Karpas-422 (cell line): ENCODE measurements around the gene ARHGAP9. TPM values are rescaled to one million over a fixed set of nuclear protein-coding genes. Genes with fewer than 3 reads are reported as not detected.

Source experiments
- DNase-seq: peaks from one replicate; pipeline ENCODE4 v3.0.0-alpha.2; 2015
- H2AFZ ChIP-seq: fragments of 200-600 bp; sonication (generic); 2 replicates; pipeline ENCODE4 v1.6.1; 2014; ENCODE audit warnings: antibody characterized with exemption, low read length, mixed read lengths
- H3K27ac ChIP-seq: fragments of 200-600 bp; sonication (generic); 2 replicates; pipeline ENCODE4 v1.5.1; 2014; ENCODE audit warnings: mild to moderate bottlenecking, low read length, moderate library complexity
- H3K27me3 ChIP-seq: fragments of 200-600 bp; sonication (generic); 2 replicates; pipeline ENCODE4 v1.6.1; 2014; ENCODE audit warnings: low read length, mixed read lengths
- H3K36me3 ChIP-seq: fragments of 200-600 bp; sonication (generic); 2 replicates; pipeline ENCODE4 v1.6.1; 2014; ENCODE audit warnings: low read length, mixed read lengths; ENCODE audit not compliant: insufficient read depth
- H3K4me1 ChIP-seq: fragments of 200-600 bp; sonication (generic); 2 replicates; pipeline ENCODE4 v1.6.1; 2014; ENCODE audit warnings: mild to moderate bottlenecking, low read length, mixed read lengths
- H3K4me2 ChIP-seq: fragments of 200-600 bp; sonication (generic); 2 replicates; pipeline ENCODE4 v1.6.1; 2014; ENCODE audit warnings: low read length, low read depth, mild to moderate bottlenecking; ENCODE audit not compliant: poor library complexity, severe bottlenecking
- H3K4me3 ChIP-seq: fragments of 200-600 bp; sonication (generic); 2 replicates; pipeline ENCODE4 v1.5.1; 2014; ENCODE audit warnings: mild to moderate bottlenecking, antibody characterized with exemption, low read length, mixed read lengths
- H3K79me2 ChIP-seq: fragments of 200-600 bp; sonication (generic); 2 replicates; pipeline ENCODE4 v1.6.1; 2014; ENCODE audit warnings: mild to moderate bottlenecking, low read length, mixed read lengths
- H3K9ac ChIP-seq: fragments of 200-600 bp; sonication (generic); 2 replicates; pipeline ENCODE4 v1.6.0; 2014; ENCODE audit warnings: low read length
- H3K9me2 ChIP-seq: fragments of 200-600 bp; sonication (generic), shearing (Covaris generic); replicated peaks from 2 replicates; pipeline ENCODE4 v1.6.0; 2014; ENCODE audit warnings: mild to moderate bottlenecking, low read length, moderate library complexity; ENCODE audit not compliant: insufficient read depth
- H3K9me3 ChIP-seq: fragments of 300-700, 200-600 bp; sonication (generic); 2 replicates; pipeline ENCODE4 v1.6.1; 2014; ENCODE audit warnings: low read length, mixed read lengths
- H4K20me1 ChIP-seq: fragments of 200-600 bp; sonication (generic); 2 replicates; pipeline ENCODE4 v1.6.1; 2014; ENCODE audit warnings: mild to moderate bottlenecking, antibody characterized with exemption, low read length, low read depth; ENCODE audit not compliant: insufficient read depth
- total RNA-seq: library from RNA; depleted of rRNA; stranded (reverse); fragments of >200 nt; shearing (Covaris generic); gene quantifications from 2 replicates; pipeline ENCODE4 v1.2.3, GENCODE V29; 2014; ENCODE audit warnings: low replicate concordance

The ARHGAP9 gene
- total RNA-seq, 1 experiment from 2014 or later = 12.3 TPM

GRCh38 chr12:57523706-57524614, 44.3 kb upstream of the ARHGAP9 start:
- H3K36me3 ChIP-seq = peaks cover 9% of the 10 kb centered on the region
- H3K9me3 ChIP-seq = no peaks in the 10 kb centered on the region
- no peaks in the 10 kb centered on the region for H3K27me3 ChIP-seq
- peak overlapping the region; percentile 92 for H3K4me2 ChIP-seq
- H3K4me1 ChIP-seq = peaks cover 43% of the 10 kb centered on the region
- H2AFZ ChIP-seq = no peak overlapping the region
- peak; percentile 56 for DNase-seq
- H3K27ac ChIP-seq = peak overlapping the region; percentile 91
- H3K9ac ChIP-seq = peak overlapping the region; percentile 89
- H4K20me1 ChIP-seq = peaks cover 23% of the 10 kb centered on the region; the same call in 1 of the 2 replicates
- H3K79me2 ChIP-seq = peaks cover 43% of the 10 kb centered on the region
- H3K4me3 ChIP-seq = peak overlapping the region; percentile 92
- H3K9me2 ChIP-seq = no peaks in the 10 kb centered on the region

GRCh38 chr12:57522887-57523705, 43.4 kb upstream of the ARHGAP9 start:
- Histone ChIP-seq H3K9me2 (no peaks in the 10 kb centered on the region), H3K9me3 (no peaks in the 10 kb centered on the region), H3K36me3 (peaks cover 12% of the 10 kb centered on the region), H3K27me3 (no peaks in the 10 kb centered on the region), H3K4me2 (peak overlapping the region; percentile 92), H3K79me2 (peaks cover 51% of the 10 kb centered on the region), H3K4me1 (peaks cover 52% of the 10 kb centered on the region), H3K27ac (peak overlapping the region; percentile 91), H4K20me1 (peaks cover 30% of the 10 kb centered on the region; the same call in 1 of the 2 replicates), H2AFZ (no peak overlapping the region), H3K4me3 (peak overlapping the region; percentile 92), H3K9ac (peak overlapping the region; percentile 89)
- peak; percentile 83 for DNase-seq

- peak within 1 kb of the TSS; percentile 92 for H3K4me2 ChIP-seq
- peaks cover 14% of the 10 kb centered on the region for H3K36me3 ChIP-seq
- peak within 1 kb of the TSS; percentile 89 for H3K9ac ChIP-seq
- H3K79me2 ChIP-seq = peaks cover 49% of the 10 kb centered on the region
- peak within 1 kb of the TSS; percentile 91 for H3K27ac ChIP-seq
- no peaks in the 10 kb centered on the region for H3K9me3 ChIP-seq
- H2AFZ ChIP-seq = peak within 1 kb of the TSS; percentile 72
- peak within 1 kb of the TSS; percentile 92 for H3K4me3 ChIP-seq
- H3K27me3 ChIP-seq = no peaks in the 10 kb centered on the region
- H3K9me2 ChIP-seq = no peaks in the 10 kb centered on the region
- peaks cover 33% of the 10 kb centered on the region; the same call in 1 of the 2 replicates for H4K20me1 ChIP-seq
- H3K4me1 ChIP-seq = peaks cover 53% of the 10 kb centered on the region
- peak; percentile 95 for DNase-seq
Observed at GRCh38 chr12:57522011-57522886, 42.6 kb upstream of the ARHGAP9 start, which contains the start of gene MBD6. TSS of gene MBD6 (plus strand) at chr12:57522824. CDS start at chr12:57524304, 1,480 bp downstream.

GRCh38 chr12:57521525-57522010, 41.9 kb upstream of the ARHGAP9 start:
- Histone ChIP-seq H3K27ac (peak overlapping the region; percentile 91), H3K4me2 (peak overlapping the region; percentile 80), H3K9ac (peak overlapping the region; percentile 89), H3K36me3 (peaks cover 17% of the 10 kb centered on the region), H3K27me3 (no peaks in the 10 kb centered on the region), H4K20me1 (peaks cover 38% of the 10 kb centered on the region; the same call in 1 of the 2 replicates), H3K4me3 (peak overlapping the region; percentile 92), H3K9me3 (no peaks in the 10 kb centered on the region), H3K4me1 (peaks cover 53% of the 10 kb centered on the region), H3K9me2 (no peaks in the 10 kb centered on the region), H2AFZ (0 out of 2 replicates have a peak overlapping the region, but pooled peaks have one; percentile 72), H3K79me2 (peaks cover 53% of the 10 kb centered on the region)
- no peak for DNase-seq

- Histone ChIP-seq H3K9me2 (no peaks in the 10 kb centered on the region), H3K4me1 (peaks cover 50% of the 10 kb centered on the region), H4K20me1 (peaks cover 39% of the 10 kb centered on the region; the same call in 1 of the 2 replicates), H3K79me2 (peaks cover 53% of the 10 kb centered on the region), H3K9me3 (no peaks in the 10 kb centered on the region), H3K4me2 (peak within 1 kb of the TSS; percentile 80), H2AFZ (no peak within 1 kb of the TSS), H3K9ac (peak within 1 kb of the TSS; percentile 89), H3K27ac (peak within 1 kb of the TSS; percentile 91), H3K4me3 (peak within 1 kb of the TSS; percentile 92), H3K36me3 (peaks cover 28% of the 10 kb centered on the region), H3K27me3 (no peaks in the 10 kb centered on the region)
- DNase-seq = peak; percentile 100
Observed at GRCh38 chr12:57520053-57520818, 40.6 kb upstream of the ARHGAP9 start, which contains the start of gene DDIT3. TSS of gene DDIT3 (minus strand) at chr12:57520514. CDS start at chr12:57517406, 3,108 bp downstream.

- peak; percentile 68 for DNase-seq
- Histone ChIP-seq H3K9me2 (no peaks in the 10 kb centered on the region), H2AFZ (no peak overlapping the region), H3K9me3 (no peaks in the 10 kb centered on the region), H3K27ac (peak overlapping the region; percentile 81), H3K4me2 (peak overlapping the region; percentile 69), H3K79me2 (peaks cover 49% of the 10 kb centered on the region), H3K9ac (peak overlapping the region; percentile 84), H3K4me3 (peak overlapping the region; percentile 83), H4K20me1 (peaks cover 39% of the 10 kb centered on the region; the same call in 1 of the 2 replicates), H3K27me3 (no peaks in the 10 kb centered on the region), H3K4me1 (peaks cover 45% of the 10 kb centered on the region), H3K36me3 (peaks cover 33% of the 10 kb centered on the region)
Observed at GRCh38 chr12:57519796-57520052, 40.1 kb upstream of the ARHGAP9 start.
